Nephron (organoid): ENCODE data around the gene PCSK5.

Source experiments
- H3K27ac Mint-ChIP-seq, 3 experiments: 2 replicates each; pipeline ENCODE4 v1.8.0; 2020; ENCODE audit warnings: mixed read lengths in 3 of 3, mild to moderate bottlenecking in 2 of 3, moderate library complexity in 1 of 3
- H3K27me3 Mint-ChIP-seq: 2 replicates; pipeline ENCODE4 v1.8.0; 2021; ENCODE audit warnings: low read depth, mild to moderate bottlenecking, moderate library complexity, mixed read lengths
- H3K36me3 Mint-ChIP-seq: 2 replicates; pipeline ENCODE4 v1.8.0; 2020; ENCODE audit warnings: low read depth, mixed read lengths
- H3K4me1 Mint-ChIP-seq: 2 replicates; pipeline ENCODE4 v1.8.0; 2020; ENCODE audit warnings: mixed read lengths
- H3K4me3 Mint-ChIP-seq, 3 experiments: 2 replicates each; pipeline ENCODE4 v1.8.0; 2020; ENCODE audit warnings: mild to moderate bottlenecking in 3 of 3, mixed read lengths in 3 of 3, moderate library complexity in 2 of 3
- H3K9me3 Mint-ChIP-seq: 2 replicates; pipeline ENCODE4 v1.8.0; 2020; ENCODE audit warnings: mixed read lengths
- CTCF ChIP-seq, 3 experiments: fragments of 200-600 bp; sonication (generic); IDR thresholded peaks; one replicate each; pipeline ENCODE4 v1.5.0; 2021; ENCODE audit warnings: antibody characterized with exemption in 3 of 3; ENCODE audit not compliant: unreplicated experiment in 3 of 3

Gene PCSK5

GRCh38 chr9:75939536-75940111 lies 49.2 kb downstream of the PCSK5 start:
- H3K4me3 Mint-ChIP-seq, result no peak overlapping the region
- no peak for TF ChIP-seq CTCF (IDR thresholded peaks at IDR 0.05; ENCODE audit: unreplicated experiment in 3 of 3)
- no peaks in the 10 kb centered on the region for H3K27me3 Mint-ChIP-seq
- peaks cover 50% of the 10 kb centered on the region for H3K36me3 Mint-ChIP-seq
- H3K9me3 Mint-ChIP-seq, result no peaks in the 10 kb centered on the region
- no peak overlapping the region for H3K27ac Mint-ChIP-seq
- no peaks in the 10 kb centered on the region for H3K4me1 Mint-ChIP-seq

GRCh38 chr9:75941066-75941465 lies 50.6 kb downstream of the PCSK5 start:
- H3K27me3 Mint-ChIP-seq, result no peaks in the 10 kb centered on the region
- TF ChIP-seq CTCF (IDR thresholded peaks at IDR 0.05; ENCODE audit: unreplicated experiment in 3 of 3), result no peak
- H3K4me3 Mint-ChIP-seq, result no peak overlapping the region
- H3K9me3 Mint-ChIP-seq, result no peaks in the 10 kb centered on the region
- no peaks in the 10 kb centered on the region for H3K4me1 Mint-ChIP-seq
- no peak overlapping the region for H3K27ac Mint-ChIP-seq
- H3K36me3 Mint-ChIP-seq, result peaks cover 49% of the 10 kb centered on the region

- TF ChIP-seq CTCF (IDR thresholded peaks at IDR 0.05; ENCODE audit: unreplicated experiment in 3 of 3), result no peak
- no peaks in the 10 kb centered on the region for H3K4me1 Mint-ChIP-seq
- H3K4me3 Mint-ChIP-seq, result no peak overlapping the region
- H3K9me3 Mint-ChIP-seq, result no peaks in the 10 kb centered on the region
- no peak overlapping the region for H3K27ac Mint-ChIP-seq
- H3K36me3 Mint-ChIP-seq, result peaks cover 42% of the 10 kb centered on the region
- no peaks in the 10 kb centered on the region for H3K27me3 Mint-ChIP-seq
Observed at GRCh38 chr9:75941577-75942311, 51.3 kb downstream of the PCSK5 start.

GRCh38 chr9:75946766-75947165 lies 56.3 kb downstream of the PCSK5 start:
- H3K27me3 Mint-ChIP-seq, result no peaks in the 10 kb centered on the region
- peaks cover 49% of the 10 kb centered on the region for H3K36me3 Mint-ChIP-seq
- no peak overlapping the region for H3K27ac Mint-ChIP-seq
- peaks cover 5% of the 10 kb centered on the region for H3K9me3 Mint-ChIP-seq
- no peak for TF ChIP-seq CTCF (IDR thresholded peaks at IDR 0.05; ENCODE audit: unreplicated experiment in 3 of 3)
- no peak overlapping the region for H3K4me3 Mint-ChIP-seq
- no peaks in the 10 kb centered on the region for H3K4me1 Mint-ChIP-seq

GRCh38 chr9:75947233-75947632 lies 56.8 kb downstream of the PCSK5 start:
- H3K36me3 Mint-ChIP-seq, result peaks cover 50% of the 10 kb centered on the region
- H3K27me3 Mint-ChIP-seq, result no peaks in the 10 kb centered on the region
- no peak overlapping the region for H3K27ac Mint-ChIP-seq
- peaks cover 5% of the 10 kb centered on the region for H3K9me3 Mint-ChIP-seq
- TF ChIP-seq CTCF (IDR thresholded peaks at IDR 0.05; ENCODE audit: unreplicated experiment in 3 of 3), result no peak
- no peaks in the 10 kb centered on the region for H3K4me1 Mint-ChIP-seq
- H3K4me3 Mint-ChIP-seq, result no peak overlapping the region

GRCh38 chr9:75950998-75951397 lies 60.5 kb downstream of the PCSK5 start:
- Mint-ChIP-seq H3K36me3 (peaks cover 31% of the 10 kb centered on the region), H3K4me1 (peaks cover 6% of the 10 kb centered on the region), H3K4me3 (no peak overlapping the region), H3K9me3 (peaks cover 5% of the 10 kb centered on the region), H3K27me3 (no peaks in the 10 kb centered on the region), H3K27ac (peak overlapping the region in 2 of 3 experiments; percentile 32 to 68)
- TF ChIP-seq CTCF (IDR thresholded peaks at IDR 0.05; ENCODE audit: unreplicated experiment in 3 of 3), result no peak
